Common myeloid progenitor, CD34-positive (primary cell): ENCODE data around the gene CLN6. TPM values are rescaled to one million over a fixed set of nuclear protein-coding genes. Genes with fewer than 3 reads are reported as not detected.

Experiments
- CTCF ChIA-PET: fragments of 350-600 bp; sonication (Branson Sonifier 250); formaldehyde crosslinking; loops from one replicate; lab custom pipeline; 2021; ENCODE audit warnings: antibody characterized with exemption; lab: Charles Lee
- POLR2A ChIA-PET: fragments of 350-600 bp; sonication (Branson Sonifier 250); formaldehyde crosslinking; loops from one replicate; lab custom pipeline; 2021; ENCODE audit warnings: antibody characterized with exemption; lab: Charles Lee
- DNase-seq, 3 donors: peaks; one replicate each; pipeline versions ENCODE4 v3.0.0 to v3.0.0-alpha.2; 2013
- H3K27ac ChIP-seq, 2 experiments: 1 replicate in 1 of 2; 2 replicates in 1 of 2; pipeline ENCODE4 v1.7.0; 2013; ENCODE audit warnings: inconsistent platforms in 2 of 2, low read length in 2 of 2, mild to moderate bottlenecking in 2 of 2, low read depth in 1 of 2, moderate library complexity in 1 of 2; ENCODE audit not compliant: severe bottlenecking in 2 of 2, insufficient read depth in 1 of 2, poor library complexity in 1 of 2
- H3K27me3 ChIP-seq, 5 experiments: replicated peaks in 2 of 5; 1 replicate in 3 of 5; 2 replicates in 2 of 5; pipeline versions ENCODE4 v1.6.1 to v1.7.0; 2013; ENCODE audit warnings: low read length in 4 of 5, mild to moderate bottlenecking in 2 of 5, moderate library complexity in 2 of 5, inconsistent platforms in 1 of 5; ENCODE audit not compliant: insufficient read depth in 5 of 5, control insufficient read depth in 4 of 5
- H3K36me3 ChIP-seq, 4 experiments: 1 replicate in 2 of 4; 2 replicates in 2 of 4; pipeline versions ENCODE4 v1.6.1 to v1.7.0; 2013; ENCODE audit warnings: low read length in 3 of 4, control low read depth in 1 of 4, mild to moderate bottlenecking in 1 of 4; ENCODE audit not compliant: control insufficient read depth in 4 of 4, insufficient read depth in 4 of 4
- H3K4me1 ChIP-seq, 4 experiments: 1 replicate in 3 of 4; 2 replicates in 1 of 4; pipeline versions ENCODE4 v1.6.1 to v1.7.1; 2013; ENCODE audit warnings: low read length in 3 of 4, mild to moderate bottlenecking in 3 of 4, control low read depth in 1 of 4, inconsistent platforms in 1 of 4, moderate library complexity in 1 of 4; ENCODE audit not compliant: control insufficient read depth in 4 of 4, insufficient read depth in 4 of 4; ENCODE audit errors: control extremely low read depth in 1 of 4
- H3K4me3 ChIP-seq, 7 experiments: 1 replicate in 4 of 7; 2 replicates in 3 of 7; pipeline versions ENCODE4 v1.5.1 to v1.7.0; 2013; ENCODE audit warnings: mild to moderate bottlenecking in 7 of 7, low read length in 6 of 7, moderate library complexity in 6 of 7, inconsistent platforms in 2 of 7, low read depth in 2 of 7, control low read depth in 1 of 7; ENCODE audit not compliant: insufficient read depth in 4 of 7, control insufficient read depth in 1 of 7; ENCODE audit errors: extremely low read depth in 1 of 7
- H3K9me3 ChIP-seq, 5 experiments: 1 replicate in 4 of 5; 2 replicates in 1 of 5; pipeline versions ENCODE4 v1.6.1 to v1.7.1; 2013; ENCODE audit warnings: low read length in 4 of 5, mild to moderate bottlenecking in 2 of 5, inconsistent platforms in 1 of 5, low read depth in 1 of 5, moderate library complexity in 1 of 5; ENCODE audit not compliant: control insufficient read depth in 4 of 5, insufficient read depth in 2 of 5; ENCODE audit errors: control extremely low read depth in 1 of 5
- WGBS: methylation state at CpG from one replicate; pipeline ENCODE4 v1.1.5; 2013; ENCODE audit not compliant: insufficient coverage; 5-methylcytosine and 5-hydroxymethylcytosine counted together
- polyA plus RNA-seq: library from polyadenylated mRNA; unstranded; fragments of 120-200 nt; gene quantifications from one replicate; pipeline ENCODE4 v1.2.1, GENCODE V29; 2013

The CLN6 gene
- polyA plus RNA-seq: 32.3 TPM

GRCh38 chr15:68229386-68230156 lies at the start of gene CLN6:
CLN6 (minus strand) TSS chr15:68229728; CDS start chr15:68229584, 144 bp downstream.
- H3K36me3 ChIP-seq: no peaks in the 10 kb centered on the region
- H3K4me3 ChIP-seq: peak within 1 kb of the TSS; percentile 62 to 84 (median 80)
- POLR2A ChIA-PET: interaction anchor here (1.0 kb wide), 1 partner anchor 48 kb away, joined by 3 read pairs; the partner anchor contains the start of gene FEM1B
- 0% methylated on average over 44 of the region's 82 CpGs for WGBS
- peak; percentile 80 to 94 (median 91) for DNase-seq
- CTCF ChIA-PET: interaction anchor here (1.0 to 1.9 kb wide), 6 partner anchors 8 to 75 kb away, joined by 3 to 7 read pairs (median 4); no protein-coding TSS in a partner anchor
- no peaks in the 10 kb centered on the region for H3K27me3 ChIP-seq
- peak within 1 kb of the TSS in 1 of 2 experiments; percentile 64 for H3K27ac ChIP-seq
- H3K9me3 ChIP-seq: no peaks in the 10 kb centered on the region
- peaks cover 0 to 56% (median 32%) of the 10 kb centered on the region in 4 experiments for H3K4me1 ChIP-seq

DNA sequence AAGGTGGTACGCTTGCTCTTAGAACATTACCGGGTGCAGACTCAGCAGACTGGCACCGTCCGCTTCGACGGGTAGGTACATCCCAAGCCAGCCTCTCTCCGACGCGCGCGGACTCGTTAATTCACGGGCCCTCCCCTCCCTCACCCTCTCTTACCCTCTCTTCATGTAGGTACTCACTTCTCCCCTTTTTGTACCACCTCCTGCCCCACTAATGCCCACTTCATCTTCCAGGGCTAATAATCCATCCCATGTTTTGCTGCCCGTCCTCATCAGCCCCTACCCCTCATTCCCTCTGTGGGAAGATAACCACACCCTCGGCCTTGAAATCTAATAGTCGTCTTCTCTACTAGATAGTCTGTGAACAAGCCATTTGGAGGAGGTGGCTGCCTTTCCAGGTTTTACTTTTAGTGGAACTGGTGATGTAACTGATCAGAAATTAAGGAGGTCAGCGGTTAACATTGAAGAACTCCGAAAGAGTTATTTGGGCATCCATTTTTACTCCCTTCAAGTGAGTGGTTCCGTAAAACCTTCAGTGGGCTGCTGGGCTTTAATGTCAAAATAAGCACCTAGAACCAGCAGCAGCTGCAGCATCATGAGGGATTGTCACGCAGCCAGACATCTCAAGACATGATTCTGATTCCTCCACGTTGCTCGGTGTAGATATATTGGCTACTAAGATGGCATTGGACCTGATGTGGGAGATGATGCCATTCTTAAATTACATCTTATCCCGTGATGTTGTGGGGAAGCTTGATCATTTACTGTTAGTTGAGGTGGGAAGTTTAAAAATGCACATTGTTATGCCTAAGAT lies 49.3 kb upstream of the CLN6 start:
- peak overlapping the region; percentile 85 to 98 (median 89) for H3K4me3 ChIP-seq
- peaks cover 0 to 7% (median 2%) of the 10 kb centered on the region in 4 experiments for H3K36me3 ChIP-seq
- POLR2A ChIA-PET: interaction anchor here (0.8 to 2.1 kb wide), 2 partner anchors 28 to 111 kb away, joined by 4 to 6 read pairs; no protein-coding TSS in a partner anchor
- 2% methylated on average over 19 of the region's 23 CpGs for WGBS
- H3K27ac ChIP-seq: peak overlapping the region; percentile 91 to 95
- no peaks in the 10 kb centered on the region for H3K27me3 ChIP-seq
- DNase-seq: peak; percentile 11 to 73 (median 68)
- H3K9me3 ChIP-seq: no peaks in the 10 kb centered on the region
- CTCF ChIA-PET: interaction anchor here (0.6 to 2.1 kb wide), 6 partner anchors 12 to 28 kb away, joined by 3 to 6 read pairs (median 4); no protein-coding TSS in a partner anchor
- H3K4me1 ChIP-seq: peaks cover 24 to 52% (median 42%) of the 10 kb centered on the region in 4 experiments

DNA sequence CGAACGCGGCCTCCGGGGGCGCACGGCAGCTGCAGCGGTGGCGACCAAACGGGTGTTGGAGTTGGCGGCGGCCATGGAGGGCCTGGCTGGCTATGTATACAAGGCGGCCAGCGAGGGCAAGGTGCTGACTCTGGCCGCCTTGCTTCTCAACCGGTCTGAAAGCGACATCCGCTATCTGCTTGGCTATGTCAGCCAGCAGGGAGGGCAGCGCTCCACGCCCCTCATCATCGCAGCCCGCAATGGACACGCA lies 48.7 kb upstream of the CLN6 start:
- Histone ChIP-seq H3K36me3 (peaks cover 0 to 7% (median 2%) of the 10 kb centered on the region in 4 experiments), H3K4me1 (peaks cover 24 to 52% (median 42%) of the 10 kb centered on the region in 4 experiments), H3K9me3 (no peaks in the 10 kb centered on the region), H3K27ac (peak overlapping the region; percentile 91 to 95), H3K4me3 (peak overlapping the region; percentile 85 to 98 (median 89)), H3K27me3 (no peaks in the 10 kb centered on the region)
- ChIA-PET POLR2A (interaction anchor here (0.6 to 2.1 kb wide), 3 partner anchors 11 to 87 kb away, joined by 4 to 7 read pairs (median 6); no protein-coding TSS in a partner anchor), CTCF (interaction anchor here (1.1 to 2.1 kb wide), 3 partner anchors 13 to 20 kb away, joined by 4 to 6 read pairs (median 5); no protein-coding TSS in a partner anchor)
- under 1% methylated on average over 22 of the region's 22 CpGs for WGBS
- peak in 1 of 3 donors; percentile 85 for DNase-seq

GRCh38 chr15:68277603-68278344 lies 48.2 kb upstream of the CLN6 start, which contains the start of gene FEM1B:
FEM1B (plus strand) TSS chr15:68277745; CDS start chr15:68278418, 673 bp downstream.
- Histone ChIP-seq H3K4me1 (peaks cover 24 to 52% (median 42%) of the 10 kb centered on the region in 4 experiments), H3K4me3 (peak within 1 kb of the TSS; percentile 85 to 98 (median 89)), H3K9me3 (no peaks in the 10 kb centered on the region), H3K36me3 (peaks cover 0 to 7% (median 2%) of the 10 kb centered on the region in 4 experiments), H3K27ac (peak within 1 kb of the TSS; percentile 91 to 95), H3K27me3 (no peaks in the 10 kb centered on the region)
- peak; percentile 95 to 97 (median 96) for DNase-seq
- ChIA-PET CTCF (interaction anchor here (1.1 to 2.1 kb wide), 3 partner anchors 13 to 21 kb away, joined by 4 to 6 read pairs (median 5); no protein-coding TSS in a partner anchor), POLR2A (interaction anchor here (0.6 to 2.1 kb wide), 7 partner anchors 12 to 119 kb away, joined by 3 to 7 read pairs (median 4); partner anchors contain the start of gene CLN6)
- WGBS: under 1% methylated on average over 75 of the region's 85 CpGs

DNA sequence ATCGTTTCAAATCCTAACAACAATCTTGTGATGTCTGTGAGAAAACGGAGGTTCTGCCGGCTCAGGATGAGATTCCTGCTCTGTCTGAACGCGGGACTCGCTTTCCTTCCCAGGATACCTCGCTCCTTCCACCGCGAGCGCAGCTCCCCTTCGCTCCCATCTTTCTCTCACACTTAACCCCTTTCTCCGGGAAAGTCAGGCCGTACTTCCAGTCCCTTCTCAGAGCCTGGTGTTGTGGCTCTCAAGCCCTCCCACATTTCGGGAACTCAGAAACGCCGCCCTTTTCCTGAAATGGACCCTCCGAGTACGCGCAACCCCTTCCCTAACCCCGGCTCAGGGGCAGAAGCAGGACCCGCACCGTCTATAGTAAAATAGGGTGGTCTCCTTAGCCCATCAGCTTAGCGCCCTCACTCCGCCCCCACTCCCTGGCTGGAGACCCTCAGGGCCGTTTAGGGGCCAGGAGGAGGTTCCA lies 47.6 kb upstream of the CLN6 start:
- POLR2A ChIA-PET: interaction anchor here (0.7 to 2.1 kb wide), 6 partner anchors 12 to 118 kb away, joined by 3 to 7 read pairs (median 4); partner anchors contain the start of gene CLN6
- CTCF ChIA-PET: interaction anchor here (1.1 to 1.3 kb wide), 2 partner anchors 12 to 21 kb away, joined by 4 to 5 read pairs; no protein-coding TSS in a partner anchor
- DNase-seq: no peak
- 0% methylated on average over 24 of the region's 25 CpGs for WGBS
- H3K9me3 ChIP-seq: no peaks in the 10 kb centered on the region
- peak overlapping the region; percentile 91 to 95 for H3K27ac ChIP-seq
- no peaks in the 10 kb centered on the region for H3K27me3 ChIP-seq
- H3K36me3 ChIP-seq: peaks cover 0 to 7% (median 2%) of the 10 kb centered on the region in 4 experiments
- H3K4me3 ChIP-seq: peak overlapping the region; percentile 85 to 98 (median 89)
- peaks cover 24 to 49% (median 39%) of the 10 kb centered on the region in 4 experiments for H3K4me1 ChIP-seq

- 61% methylated on average over 3 of the region's 3 CpGs for WGBS
- no peak for DNase-seq
- POLR2A ChIA-PET: no interaction called here
- Histone ChIP-seq H3K27me3 (no peaks in the 10 kb centered on the region), H3K36me3 (peaks cover 0 to 7% (median 2%) of the 10 kb centered on the region in 4 experiments), H3K27ac (peak overlapping the region; percentile 91 to 95), H3K4me1 (peaks cover 24 to 44% (median 34%) of the 10 kb centered on the region in 4 experiments), H3K9me3 (no peaks in the 10 kb centered on the region), H3K4me3 (peak overlapping the region in 6 of 7 experiments; percentile 85 to 98 (median 89))
- CTCF ChIA-PET: interaction anchor here (1.3 kb wide), 1 partner anchor 12 kb away, joined by 5 read pairs; no protein-coding TSS in a partner anchor
Measured at GRCh38 chr15:68276668-68277067, 47.1 kb upstream of the CLN6 start.
